GM12873 (cell line): Measurements from ENCODE around the gene RPP25L.

ENCODE experiments used
- TF ChIP-seq, protein P1 (sequence below): IDR thresholded peaks from 2 replicates; pipeline ENCODE4 v1.5.1; 2012; ENCODE audit warnings: low read depth, mild to moderate bottlenecking, moderate library complexity, low read length, control low read depth; ENCODE audit not compliant: insufficient read depth; ENCODE audit errors: missing control alignments

Gene RPP25L

GRCh38 chr9:34573599-34574325 is 38.1 kb downstream of the RPP25L start:
- TF ChIP-seq, protein P1, sequence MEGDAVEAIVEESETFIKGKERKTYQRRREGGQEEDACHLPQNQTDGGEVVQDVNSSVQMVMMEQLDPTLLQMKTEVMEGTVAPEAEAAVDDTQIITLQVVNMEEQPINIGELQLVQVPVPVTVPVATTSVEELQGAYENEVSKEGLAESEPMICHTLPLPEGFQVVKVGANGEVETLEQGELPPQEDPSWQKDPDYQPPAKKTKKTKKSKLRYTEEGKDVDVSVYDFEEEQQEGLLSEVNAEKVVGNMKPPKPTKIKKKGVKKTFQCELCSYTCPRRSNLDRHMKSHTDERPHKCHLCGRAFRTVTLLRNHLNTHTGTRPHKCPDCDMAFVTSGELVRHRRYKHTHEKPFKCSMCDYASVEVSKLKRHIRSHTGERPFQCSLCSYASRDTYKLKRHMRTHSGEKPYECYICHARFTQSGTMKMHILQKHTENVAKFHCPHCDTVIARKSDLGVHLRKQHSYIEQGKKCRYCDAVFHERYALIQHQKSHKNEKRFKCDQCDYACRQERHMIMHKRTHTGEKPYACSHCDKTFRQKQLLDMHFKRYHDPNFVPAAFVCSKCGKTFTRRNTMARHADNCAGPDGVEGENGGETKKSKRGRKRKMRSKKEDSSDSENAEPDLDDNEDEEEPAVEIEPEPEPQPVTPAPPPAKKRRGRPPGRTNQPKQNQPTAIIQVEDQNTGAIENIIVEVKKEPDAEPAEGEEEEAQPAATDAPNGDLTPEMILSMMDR: no peak

GRCh38 chr9:34572628-34573027 is 39.3 kb downstream of the RPP25L start:
- TF ChIP-seq, protein P1: no peak

DNA sequence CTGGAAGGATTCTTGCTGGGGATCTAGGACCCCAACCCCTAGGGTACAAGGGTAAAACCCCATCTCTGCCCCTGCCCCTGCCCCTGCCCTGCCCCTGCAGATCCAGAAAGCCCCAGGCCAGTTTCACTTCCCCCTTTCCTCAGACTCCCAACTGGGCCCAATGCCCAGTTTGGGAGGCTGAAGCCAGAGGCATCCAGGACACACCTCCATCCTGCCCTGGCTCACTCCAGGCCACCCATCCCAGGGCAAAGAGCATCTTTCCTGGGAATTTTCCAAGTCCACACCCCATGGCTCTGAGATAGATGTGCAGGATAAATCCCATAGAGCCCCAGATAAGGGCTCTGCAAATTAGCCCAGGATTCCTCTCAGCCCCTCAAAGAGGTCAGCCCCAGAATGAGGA is 39.8 kb downstream of the RPP25L start:
- TF ChIP-seq, protein P1: no peak

GRCh38 chr9:34571481-34571810 is 40.5 kb downstream of the RPP25L start:
- TF ChIP-seq, protein P1: no peak

DNA sequence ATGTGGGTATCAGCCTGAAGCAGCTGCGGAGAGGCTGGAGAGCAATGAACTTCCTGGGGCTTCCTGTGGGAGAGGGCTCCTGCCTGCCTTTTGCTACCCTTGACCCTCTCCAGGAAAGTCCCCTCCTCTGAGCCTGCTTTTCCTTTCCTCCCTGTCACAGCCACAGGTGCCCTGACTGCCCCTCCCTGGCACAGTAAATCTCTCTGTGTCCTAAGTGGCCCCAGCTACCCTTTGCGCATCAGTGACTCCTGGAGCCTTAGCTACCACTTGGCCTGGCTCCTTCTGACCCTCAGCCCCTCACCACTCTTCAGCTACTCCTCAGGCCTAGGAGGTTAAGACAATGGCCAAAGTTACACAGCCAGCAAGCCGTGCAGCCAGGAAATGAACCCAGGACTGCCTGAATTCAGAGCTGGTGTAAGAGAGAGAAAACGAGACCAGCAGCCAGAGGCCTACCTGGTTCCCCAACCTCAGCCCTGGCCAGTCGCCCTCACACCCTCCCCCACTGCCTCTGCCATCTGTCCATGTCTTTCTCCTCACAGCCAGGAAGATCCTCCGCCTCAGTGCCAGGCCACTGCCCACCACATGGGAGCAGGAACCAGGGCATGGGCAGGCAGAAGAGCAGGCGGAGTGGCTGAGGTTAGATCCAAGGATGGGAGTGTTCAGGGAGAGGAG is 41.0 kb downstream of the RPP25L start:
- TF ChIP-seq, protein P1: no peak

DNA sequence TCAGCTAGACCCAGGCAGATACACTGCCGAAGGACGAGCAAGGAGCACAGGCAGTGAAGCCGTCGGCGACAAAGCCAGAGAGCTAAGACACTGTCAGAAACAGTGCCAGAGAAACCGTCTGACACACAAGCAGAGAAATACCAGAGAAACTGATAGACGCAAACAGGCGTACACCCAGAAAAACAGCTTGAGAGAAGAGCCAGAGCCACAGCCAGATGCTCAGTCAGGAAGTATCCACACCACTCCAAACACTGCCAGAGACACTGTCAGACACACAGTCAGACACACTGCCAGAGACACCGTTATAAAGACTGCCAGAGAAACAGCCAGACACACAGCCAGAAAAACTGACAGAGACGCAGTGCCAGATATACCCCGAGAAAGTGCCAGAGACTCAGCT is 41.5 kb downstream of the RPP25L start:
- TF ChIP-seq, protein P1: no peak

DNA sequence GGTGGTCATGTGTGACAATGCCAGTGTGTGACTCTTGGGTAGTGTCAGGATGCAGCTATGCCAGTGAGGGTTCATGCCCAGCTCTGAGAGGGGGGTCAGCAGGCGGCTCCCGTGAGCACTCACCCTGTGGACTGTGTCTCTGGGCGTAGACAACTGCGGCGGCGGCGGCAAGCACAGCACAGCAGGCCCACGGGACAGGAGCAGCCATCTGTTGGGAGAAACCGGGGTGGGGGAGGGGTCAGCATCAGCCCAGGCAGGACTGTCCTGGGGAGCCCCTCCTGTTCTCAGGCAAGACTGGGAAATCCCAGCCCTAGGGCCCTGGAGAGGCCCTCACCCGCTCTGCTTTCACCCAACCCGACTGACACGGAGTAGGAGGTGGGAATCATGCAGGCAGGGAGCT is 43.1 kb downstream of the RPP25L start:
- TF ChIP-seq, protein P1: no peak
